Measurements from ENCODE around the gene HSD17B12. TPM values are rescaled to one million over a fixed set of nuclear protein-coding genes. Genes with fewer than 3 reads are reported as not detected.

Gene HSD17B12
- total RNA-seq, 4 donors from 2014 or later, result 46.3 to 93.4 (median 60.1) TPM

- H3K27me3 ChIP-seq, result no peaks in the 10 kb centered on the region
- no peak overlapping the region for H3K4me3 ChIP-seq
- H3K36me3 ChIP-seq, result peaks cover 5% of the 10 kb centered on the region
- 85% methylated on average over 5 of the region's 5 CpGs for WGBS
- no peak for DNase-seq (ENCODE audit: low spot score in 2 of 2)
- TF ChIP-seq POLR2A (IDR thresholded peaks at IDR 0.05), result no peak
- TF ChIP-seq POLR2AphosphoS5 (IDR thresholded peaks at IDR 0.05), result no peak
- TF ChIP-seq CTCF (IDR thresholded peaks at IDR 0.05), result no peak
- TF ChIP-seq EP300 (IDR thresholded peaks at IDR 0.05), result no peak
- H3K9me3 ChIP-seq, result no peaks in the 10 kb centered on the region
- H3K27ac ChIP-seq, result no peak overlapping the region
- no peaks in the 10 kb centered on the region for H3K4me1 ChIP-seq
These were observed 144.8 kb downstream of the HSD17B12 start for GRCh38 chr11:43825217-43825816.

- H3K9me3 ChIP-seq, result no peaks in the 10 kb centered on the region
- DNase-seq (ENCODE audit: low spot score in 2 of 2), result no peak
- H3K4me1 ChIP-seq, result no peaks in the 10 kb centered on the region
- TF ChIP-seq POLR2AphosphoS5 (IDR thresholded peaks at IDR 0.05), result no peak
- no peak for TF ChIP-seq EP300 (IDR thresholded peaks at IDR 0.05)
- no peak for TF ChIP-seq CTCF (IDR thresholded peaks at IDR 0.05)
- no peak for TF ChIP-seq POLR2A (IDR thresholded peaks at IDR 0.05)
- 63% methylated on average over 5 of the region's 5 CpGs for WGBS
- H3K36me3 ChIP-seq, result peaks cover 3% of the 10 kb centered on the region
- H3K4me3 ChIP-seq, result no peak overlapping the region
- H3K27me3 ChIP-seq, result no peaks in the 10 kb centered on the region
- H3K27ac ChIP-seq, result no peak overlapping the region
These were observed 150.4 kb downstream of the HSD17B12 start for GRCh38 chr11:43830928-43831440.

DNA sequence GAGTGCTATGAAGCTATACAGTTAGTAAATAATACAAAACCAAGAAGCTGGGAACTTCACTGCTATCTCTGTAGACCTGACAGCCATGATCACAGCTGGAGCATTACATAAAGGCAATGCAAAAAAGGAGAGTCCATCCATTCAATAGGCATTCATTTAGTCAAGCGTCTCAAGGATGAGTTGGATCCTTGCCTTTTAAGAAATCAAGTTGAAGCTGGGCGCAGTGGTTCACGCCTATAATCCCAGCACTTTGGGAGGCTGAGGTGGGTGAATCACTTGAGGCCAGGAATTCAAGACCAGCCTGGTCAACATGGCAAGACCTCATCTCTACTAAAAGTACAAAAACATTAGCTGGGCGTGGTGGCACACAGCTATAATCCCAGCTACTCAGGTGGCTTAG, 152.0 kb downstream of the HSD17B12 start:
- no peak for TF ChIP-seq POLR2A (IDR thresholded peaks at IDR 0.05)
- no peak for TF ChIP-seq CTCF (IDR thresholded peaks at IDR 0.05)
- no peak for TF ChIP-seq EP300 (IDR thresholded peaks at IDR 0.05)
- TF ChIP-seq POLR2AphosphoS5 (IDR thresholded peaks at IDR 0.05), result no peak
- DNase-seq (ENCODE audit: low spot score in 2 of 2), result no peak
- no peak overlapping the region for H3K27ac ChIP-seq
- no peaks in the 10 kb centered on the region for H3K4me1 ChIP-seq
- H3K36me3 ChIP-seq, result peaks cover 3% of the 10 kb centered on the region
- 95% methylated on average over 4 of the region's 4 CpGs for WGBS
- no peak overlapping the region for H3K4me3 ChIP-seq
- no peaks in the 10 kb centered on the region for H3K27me3 ChIP-seq
- no peaks in the 10 kb centered on the region for H3K9me3 ChIP-seq

GRCh38 chr11:43833657-43834073, 153.1 kb downstream of the HSD17B12 start:
- no peak for TF ChIP-seq POLR2AphosphoS5 (IDR thresholded peaks at IDR 0.05)
- TF ChIP-seq CTCF (IDR thresholded peaks at IDR 0.05), result no peak
- TF ChIP-seq EP300 (IDR thresholded peaks at IDR 0.05), result no peak
- no peak for TF ChIP-seq POLR2A (IDR thresholded peaks at IDR 0.05)
- WGBS, result 73% methylated on average over 1 of the region's 1 CpG
- Histone ChIP-seq H3K27me3 (no peaks in the 10 kb centered on the region), H3K4me3 (no peak overlapping the region), H3K27ac (no peak overlapping the region), H3K9me3 (no peaks in the 10 kb centered on the region), H3K4me1 (no peaks in the 10 kb centered on the region), H3K36me3 (peaks cover 3% of the 10 kb centered on the region)
- no peak for DNase-seq (ENCODE audit: low spot score in 2 of 2)

GRCh38 chr11:43834286-43834685, 153.7 kb downstream of the HSD17B12 start:
- Histone ChIP-seq H3K4me1 (no peaks in the 10 kb centered on the region), H3K27ac (no peak overlapping the region), H3K27me3 (no peaks in the 10 kb centered on the region), H3K4me3 (no peak overlapping the region), H3K9me3 (no peaks in the 10 kb centered on the region), H3K36me3 (peaks cover 3% of the 10 kb centered on the region)
- no peak for TF ChIP-seq POLR2A (IDR thresholded peaks at IDR 0.05)
- TF ChIP-seq CTCF (IDR thresholded peaks at IDR 0.05), result no peak
- no peak for TF ChIP-seq EP300 (IDR thresholded peaks at IDR 0.05)
- no peak for TF ChIP-seq POLR2AphosphoS5 (IDR thresholded peaks at IDR 0.05)
- no peak for DNase-seq (ENCODE audit: low spot score in 2 of 2)
- WGBS, result 94% methylated on average over 2 of the region's 2 CpGs
